Type B pancreatic cell (in vitro differentiated cells): ENCODE measurements around the gene HLA-DRB1. TPM values are rescaled to one million over a fixed set of nuclear protein-coding genes. Genes with fewer than 3 reads are reported as not detected.

Experiments
- DNase-seq: peaks from one replicate; pipeline ENCODE4 v3.0.0; 2021; ENCODE audit warnings: mixed read lengths; ENCODE audit not compliant: unreplicated experiment; ENCODE audit errors: extremely low spot score
- H3K27ac Mint-ChIP-seq: 2 replicates; pipeline ENCODE4 v1.8.0; 2021; ENCODE audit warnings: mild to moderate bottlenecking, mixed read lengths
- H3K27me3 Mint-ChIP-seq: 2 replicates; pipeline ENCODE4 v1.8.0; 2021; ENCODE audit warnings: mixed read lengths
- H3K36me3 Mint-ChIP-seq: 2 replicates; pipeline ENCODE4 v1.8.0; 2021; ENCODE audit warnings: mixed read lengths
- H3K4me1 Mint-ChIP-seq: one replicate; pipeline ENCODE4 v1.8.0; 2021; ENCODE audit warnings: mixed read lengths; ENCODE audit not compliant: unreplicated experiment
- H3K4me3 Mint-ChIP-seq: 2 replicates; pipeline ENCODE4 v1.8.0; 2021; ENCODE audit warnings: mild to moderate bottlenecking, mixed read lengths
- H3K9me3 Mint-ChIP-seq: 2 replicates; pipeline ENCODE4 v1.8.0; 2021; ENCODE audit warnings: mixed read lengths
- total RNA-seq: library from RNA; stranded (reverse); gene quantifications from 2 replicates; pipeline ENCODE4 v1.2.1, GENCODE V29; 2021; ENCODE audit warnings: low replicate concordance
- TF ChIP-seq, protein P1 (sequence below): fragments of 200-600 bp; sonication (generic); conservative IDR thresholded peaks from 2 replicates; pipeline ENCODE4 v1.5.0; 2021; ENCODE audit warnings: antibody characterized with exemption, mild to moderate bottlenecking

HLA-DRB1 gene
- total RNA-seq, 1 donor from 2014 or later: 24.3 TPM

- DNase-seq: no peak
- H3K36me3 Mint-ChIP-seq: no peaks in the 10 kb centered on the region
- H3K4me3 Mint-ChIP-seq: no peak overlapping the region
- peaks cover 3% of the 10 kb centered on the region for H3K27me3 Mint-ChIP-seq
- TF ChIP-seq, protein P1, sequence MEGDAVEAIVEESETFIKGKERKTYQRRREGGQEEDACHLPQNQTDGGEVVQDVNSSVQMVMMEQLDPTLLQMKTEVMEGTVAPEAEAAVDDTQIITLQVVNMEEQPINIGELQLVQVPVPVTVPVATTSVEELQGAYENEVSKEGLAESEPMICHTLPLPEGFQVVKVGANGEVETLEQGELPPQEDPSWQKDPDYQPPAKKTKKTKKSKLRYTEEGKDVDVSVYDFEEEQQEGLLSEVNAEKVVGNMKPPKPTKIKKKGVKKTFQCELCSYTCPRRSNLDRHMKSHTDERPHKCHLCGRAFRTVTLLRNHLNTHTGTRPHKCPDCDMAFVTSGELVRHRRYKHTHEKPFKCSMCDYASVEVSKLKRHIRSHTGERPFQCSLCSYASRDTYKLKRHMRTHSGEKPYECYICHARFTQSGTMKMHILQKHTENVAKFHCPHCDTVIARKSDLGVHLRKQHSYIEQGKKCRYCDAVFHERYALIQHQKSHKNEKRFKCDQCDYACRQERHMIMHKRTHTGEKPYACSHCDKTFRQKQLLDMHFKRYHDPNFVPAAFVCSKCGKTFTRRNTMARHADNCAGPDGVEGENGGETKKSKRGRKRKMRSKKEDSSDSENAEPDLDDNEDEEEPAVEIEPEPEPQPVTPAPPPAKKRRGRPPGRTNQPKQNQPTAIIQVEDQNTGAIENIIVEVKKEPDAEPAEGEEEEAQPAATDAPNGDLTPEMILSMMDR: peak; percentile 64
- no peaks in the 10 kb centered on the region for H3K9me3 Mint-ChIP-seq
- H3K27ac Mint-ChIP-seq: no peak overlapping the region
- H3K4me1 Mint-ChIP-seq: no peaks in the 10 kb centered on the region
Measured at GRCh38 chr6:32608362-32608761, 18.7 kb upstream of the HLA-DRB1 start.

DNA sequence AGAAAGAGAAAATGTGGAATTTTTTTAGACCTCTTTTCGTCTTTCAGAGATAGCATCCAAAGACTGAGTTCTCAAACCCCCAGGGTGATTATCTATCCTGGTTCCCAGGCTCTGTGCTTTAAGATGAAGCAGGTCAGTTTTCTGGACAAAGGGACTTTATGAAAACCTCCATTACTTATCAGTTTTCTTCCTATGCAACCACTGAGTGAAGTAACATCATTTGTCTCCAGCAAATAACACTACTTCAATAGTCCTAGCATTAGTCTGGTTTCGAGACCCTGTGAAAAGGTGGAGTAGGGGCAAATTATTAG is 18.3 kb upstream of the HLA-DRB1 start:
- Mint-ChIP-seq H3K27ac (no peak overlapping the region), H3K9me3 (no peaks in the 10 kb centered on the region), H3K36me3 (no peaks in the 10 kb centered on the region), H3K4me3 (no peak overlapping the region), H3K4me1 (no peaks in the 10 kb centered on the region), H3K27me3 (peaks cover 3% of the 10 kb centered on the region)
- no peak for DNase-seq
- TF ChIP-seq, protein P1: no peak

DNA sequence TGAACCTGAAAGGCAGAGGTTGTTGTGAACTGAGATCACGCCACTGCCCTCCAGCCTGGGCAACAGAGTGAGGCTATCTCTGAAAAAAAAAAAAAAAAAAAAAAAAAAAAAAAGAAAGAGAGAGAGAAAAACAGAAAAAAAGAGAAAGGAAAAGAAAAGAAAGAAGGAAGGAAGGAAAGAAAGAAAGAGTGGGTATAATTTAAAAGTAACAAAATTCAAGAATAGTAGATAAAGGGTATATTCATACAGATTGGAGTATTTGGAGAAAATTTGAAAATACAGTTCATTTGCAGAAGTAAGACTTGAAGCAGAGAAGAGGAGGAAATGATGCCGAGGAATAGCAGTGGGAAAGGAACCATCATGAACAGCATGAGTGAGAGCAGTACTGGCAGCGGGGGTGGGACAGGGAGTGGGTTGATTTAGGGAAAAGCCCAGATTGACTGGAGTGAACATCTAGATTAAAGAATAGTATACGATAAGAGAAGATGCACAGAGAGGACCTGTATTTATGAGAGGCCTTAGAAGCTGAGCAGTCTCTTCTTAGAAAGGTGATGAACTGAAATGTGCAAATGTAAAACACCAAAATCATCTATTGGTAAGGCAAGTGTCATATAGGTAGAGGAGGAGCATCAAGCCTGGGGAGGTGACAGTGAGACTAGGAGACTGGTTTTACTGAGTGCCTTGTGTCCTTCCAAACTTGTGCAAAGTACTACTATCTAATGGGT is 17.8 kb upstream of the HLA-DRB1 start:
- Mint-ChIP-seq H3K9me3 (no peaks in the 10 kb centered on the region), H3K4me1 (no peaks in the 10 kb centered on the region), H3K27ac (no peak overlapping the region), H3K27me3 (peaks cover 3% of the 10 kb centered on the region), H3K4me3 (no peak overlapping the region), H3K36me3 (no peaks in the 10 kb centered on the region)
- no peak for DNase-seq
- TF ChIP-seq, protein P1: no peak

- Mint-ChIP-seq H3K9me3 (no peaks in the 10 kb centered on the region), H3K27ac (no peak overlapping the region), H3K4me1 (no peaks in the 10 kb centered on the region), H3K4me3 (no peak overlapping the region), H3K27me3 (peaks cover 3% of the 10 kb centered on the region), H3K36me3 (no peaks in the 10 kb centered on the region)
- no peak for DNase-seq
- TF ChIP-seq, protein P1: no peak
Measured at GRCh38 chr6:32604434-32604877, 14.8 kb upstream of the HLA-DRB1 start.

DNA sequence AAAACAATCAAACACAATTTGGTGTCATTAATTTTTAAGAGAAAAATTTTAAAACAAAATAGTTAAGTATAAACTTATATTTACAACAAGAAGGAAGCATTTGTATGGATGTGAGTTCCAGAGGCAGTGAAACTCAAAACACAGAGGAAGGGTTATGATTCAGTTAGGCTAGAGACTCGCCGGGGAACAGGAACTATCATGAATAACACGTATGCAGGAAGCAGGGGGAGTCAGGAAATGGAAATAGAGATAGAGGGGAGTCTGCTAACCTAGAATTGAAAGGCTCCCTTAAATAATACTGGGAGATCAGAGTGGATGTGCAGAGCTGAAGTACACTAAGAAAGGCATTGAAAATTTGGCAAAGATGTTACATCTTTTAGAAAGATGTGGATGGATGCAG is 14.2 kb upstream of the HLA-DRB1 start:
- H3K4me1 Mint-ChIP-seq: no peaks in the 10 kb centered on the region
- H3K36me3 Mint-ChIP-seq: no peaks in the 10 kb centered on the region
- TF ChIP-seq, protein P1: no peak
- no peaks in the 10 kb centered on the region for H3K9me3 Mint-ChIP-seq
- H3K4me3 Mint-ChIP-seq: no peak overlapping the region
- H3K27me3 Mint-ChIP-seq: peaks cover 3% of the 10 kb centered on the region
- no peak overlapping the region for H3K27ac Mint-ChIP-seq
- no peak for DNase-seq
